GM18867 (cell line): Measurements from ENCODE around the gene VPS4A.
"Not testable (repeated sequence)": the region's sequence is repeated elsewhere in the genome, so short reads cannot be mapped to it uniquely, and the experiment has no call there.

ENCODE experiments used
- ATAC-seq: cut with Tn5 transposase; IDR thresholded peaks from one replicate; pipeline ENCODE4 v1.9.1; 2021; ENCODE audit warnings: mild to moderate bottlenecking, moderate library complexity; ENCODE audit not compliant: unreplicated experiment

Gene VPS4A

DNA sequence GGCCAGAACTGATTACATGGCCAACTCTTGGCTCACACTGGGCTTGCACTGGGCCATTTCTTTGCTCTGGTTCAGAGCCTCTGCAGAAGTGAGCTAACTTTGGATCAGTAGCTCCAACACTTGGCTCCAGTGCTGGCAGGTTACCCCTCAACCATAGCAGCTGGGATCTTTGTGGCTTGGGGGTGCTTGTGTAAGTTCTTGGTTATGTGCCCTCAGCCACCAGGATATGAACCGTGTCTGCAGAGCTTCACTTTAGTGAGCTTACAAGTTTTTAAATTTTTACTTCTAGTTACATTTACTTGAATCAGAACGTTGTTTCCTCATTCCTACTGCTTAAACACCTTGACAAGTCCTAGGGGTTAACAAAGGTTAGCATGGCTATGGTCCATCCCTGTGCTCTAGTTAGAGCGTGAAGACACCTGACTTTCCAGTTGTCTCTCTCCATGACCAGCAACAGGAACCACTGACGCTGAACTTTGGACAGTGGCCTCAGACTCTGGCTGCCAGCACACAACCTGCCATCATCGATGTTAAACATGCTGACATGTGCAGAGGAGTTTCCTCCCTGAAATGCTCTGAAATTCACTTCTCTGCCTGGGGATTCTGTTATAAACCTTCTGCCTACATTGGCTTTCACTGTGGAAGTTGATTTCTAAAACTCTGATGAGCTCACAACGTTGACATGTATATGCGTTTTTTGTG, 15.2 kb downstream of the VPS4A start:
- no peak for ATAC-seq

DNA sequence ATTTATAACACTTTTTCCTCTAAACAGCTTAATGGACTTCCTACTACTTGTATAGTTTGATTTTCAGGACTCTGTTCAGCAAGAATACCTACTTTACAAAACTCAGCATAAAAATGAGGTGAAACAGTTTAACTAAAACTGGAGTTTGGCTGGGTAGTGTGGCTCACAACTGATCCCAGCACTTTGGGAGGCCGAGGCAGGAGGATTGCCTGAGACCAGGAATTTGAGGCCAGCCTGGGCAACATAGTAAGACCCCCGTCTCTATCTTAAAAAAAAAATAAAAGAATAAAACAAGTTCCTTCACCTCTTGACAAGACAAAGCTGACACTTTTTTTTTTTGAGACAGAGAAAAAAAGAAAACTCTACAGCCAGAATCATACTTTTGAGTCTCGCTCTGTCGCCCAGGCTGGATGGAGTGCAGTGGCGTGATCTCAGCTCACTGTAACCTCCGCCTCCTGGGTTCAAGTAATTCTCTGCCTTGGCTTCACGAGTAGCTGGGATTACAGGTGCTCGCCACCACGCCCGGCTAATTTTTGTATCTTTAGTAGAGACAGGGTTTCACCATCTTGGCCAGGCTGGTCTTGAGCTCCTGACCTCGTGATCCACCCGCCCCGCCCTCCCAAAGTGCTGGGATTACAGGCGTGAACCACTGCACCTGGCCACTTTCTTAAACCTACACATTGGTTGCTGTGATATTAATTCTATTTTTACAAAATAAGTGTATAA, 16.6 kb downstream of the VPS4A start:
- ATAC-seq: no peak

DNA sequence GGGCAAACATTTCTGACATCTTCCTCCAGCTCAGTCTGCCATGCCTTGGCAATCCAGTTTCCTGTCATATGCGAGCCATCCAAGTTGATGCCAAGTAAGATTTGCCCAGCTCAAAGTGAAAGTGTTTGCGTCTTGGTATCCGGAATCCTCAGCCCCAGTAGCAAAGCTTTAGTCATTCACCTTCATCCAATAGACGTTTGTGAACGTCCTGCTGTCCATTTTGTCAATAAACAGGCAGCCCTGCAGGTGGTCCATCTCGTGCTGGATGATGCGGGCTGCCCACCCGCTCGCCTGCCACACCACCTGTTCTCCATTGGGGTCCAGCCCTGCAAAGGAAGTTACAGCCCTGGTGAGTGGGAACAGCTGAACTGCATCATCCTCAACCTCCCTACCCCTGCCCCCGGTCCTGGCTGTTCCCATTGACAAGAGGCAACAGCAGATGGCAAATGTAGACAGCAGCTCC, 17.7 kb downstream of the VPS4A start:
- ATAC-seq: no peak

DNA sequence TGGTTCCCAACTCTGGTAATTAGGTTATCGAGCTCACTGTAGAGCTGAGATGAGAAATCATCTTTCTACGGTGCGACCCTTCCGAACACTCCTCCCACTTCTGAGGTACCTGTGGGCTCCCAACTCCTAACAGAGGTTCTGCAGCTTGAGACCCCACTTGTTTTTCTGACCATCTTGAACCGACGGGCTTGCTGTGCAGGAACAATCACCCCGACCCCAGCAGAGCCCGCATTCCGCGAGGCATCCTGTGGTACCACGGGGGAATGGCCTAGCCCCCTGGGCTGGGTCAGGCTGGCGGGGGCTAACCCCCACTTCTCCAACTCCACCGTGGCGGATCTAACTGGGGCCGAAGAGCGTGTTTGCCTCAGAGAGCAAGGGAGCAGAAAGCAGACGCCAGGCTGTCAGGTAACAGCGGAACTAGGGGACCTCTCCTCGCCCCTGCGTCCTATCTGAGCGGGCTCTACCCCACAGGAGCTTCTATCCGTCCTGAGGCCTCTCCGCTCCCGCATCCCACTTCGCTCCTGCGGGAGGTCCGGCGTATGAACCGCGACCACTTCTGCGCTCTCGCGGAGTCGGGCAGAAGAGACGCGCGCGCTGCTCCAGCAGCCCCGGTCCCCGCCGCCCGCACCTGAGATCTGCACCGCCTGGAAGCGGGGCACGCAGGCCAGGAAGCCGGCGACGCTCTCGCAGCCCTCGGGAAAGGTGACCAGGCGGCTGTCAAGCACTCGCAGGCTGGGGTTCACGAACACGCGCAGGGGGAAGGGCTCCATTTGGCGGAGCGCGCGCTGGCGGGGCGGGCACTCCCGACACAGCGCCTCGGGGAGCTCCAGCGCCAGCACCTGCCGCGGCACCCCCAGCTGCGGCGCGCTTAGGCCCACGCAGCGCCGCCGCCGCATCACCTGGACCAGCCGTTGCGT, 18.5 kb downstream of the VPS4A start:
- ATAC-seq: peak; percentile 33

DNA sequence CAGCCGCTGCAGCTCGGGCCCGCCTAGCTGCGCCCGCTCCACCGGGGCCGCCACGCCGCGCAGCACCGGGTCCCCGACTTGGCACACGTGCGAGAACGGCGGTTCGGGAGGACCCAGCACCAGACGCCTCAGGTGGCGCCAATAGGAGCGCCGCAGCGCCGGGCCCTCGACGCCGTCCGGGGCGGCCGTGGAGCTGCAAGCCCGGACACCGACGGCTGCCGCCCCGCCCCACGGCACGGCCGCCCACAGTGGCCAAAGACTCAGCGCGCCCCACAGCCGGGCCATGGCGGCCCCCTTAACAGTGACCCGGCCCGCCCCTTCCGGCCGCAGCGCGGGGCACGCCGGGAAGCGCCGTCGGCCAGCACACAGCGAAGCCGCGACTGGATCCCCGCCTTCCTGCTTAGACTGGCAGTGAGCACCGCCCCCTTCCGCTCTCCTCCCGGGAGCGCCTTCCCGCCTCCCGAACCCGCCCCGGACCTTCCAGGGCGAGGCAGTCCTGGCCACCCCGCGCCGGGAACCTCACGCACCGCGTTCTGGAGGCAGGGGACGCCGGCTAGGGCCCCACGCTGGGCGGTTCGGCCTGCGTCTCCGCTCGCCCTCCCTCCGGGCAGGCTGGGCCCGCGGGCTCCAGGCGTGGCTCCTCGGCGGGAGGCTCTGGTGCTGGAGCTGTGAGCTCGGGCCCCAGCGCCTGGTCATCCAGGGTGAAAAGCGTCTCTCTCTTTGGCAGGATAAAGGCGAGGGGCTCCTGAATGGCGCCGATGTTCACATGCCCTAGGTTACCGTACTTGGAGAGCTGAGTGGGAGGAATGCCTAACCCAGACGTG, 19.3 kb downstream of the VPS4A start, which contains the start of gene PDF:
Gene PDF, minus strand, starts transcription at position 303 of the 824 bp plus-strand sequence. Its CDS starts 18 bp downstream, at position 285.
- ATAC-seq: peak; percentile 90

DNA sequence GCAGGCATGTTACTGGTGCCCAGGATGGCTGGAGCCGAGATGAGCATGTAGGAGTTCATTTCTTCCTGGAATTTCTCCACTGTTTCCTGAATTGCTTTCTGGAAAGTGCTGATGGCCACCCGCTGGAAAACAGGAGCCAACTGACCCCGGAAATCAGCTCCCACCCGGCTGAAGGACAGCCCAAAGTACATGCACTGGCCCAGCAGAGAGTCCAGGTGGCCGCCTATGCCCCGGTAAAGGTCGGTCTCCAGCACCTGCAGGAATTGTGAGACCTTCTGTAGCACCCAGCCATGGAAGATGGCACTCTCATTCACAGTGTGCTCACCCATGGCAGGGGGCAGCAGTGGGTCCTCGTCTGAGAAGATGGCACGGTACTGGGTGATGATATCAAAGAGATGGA, 23.5 kb downstream of the VPS4A start:
- no peak for ATAC-seq

DNA sequence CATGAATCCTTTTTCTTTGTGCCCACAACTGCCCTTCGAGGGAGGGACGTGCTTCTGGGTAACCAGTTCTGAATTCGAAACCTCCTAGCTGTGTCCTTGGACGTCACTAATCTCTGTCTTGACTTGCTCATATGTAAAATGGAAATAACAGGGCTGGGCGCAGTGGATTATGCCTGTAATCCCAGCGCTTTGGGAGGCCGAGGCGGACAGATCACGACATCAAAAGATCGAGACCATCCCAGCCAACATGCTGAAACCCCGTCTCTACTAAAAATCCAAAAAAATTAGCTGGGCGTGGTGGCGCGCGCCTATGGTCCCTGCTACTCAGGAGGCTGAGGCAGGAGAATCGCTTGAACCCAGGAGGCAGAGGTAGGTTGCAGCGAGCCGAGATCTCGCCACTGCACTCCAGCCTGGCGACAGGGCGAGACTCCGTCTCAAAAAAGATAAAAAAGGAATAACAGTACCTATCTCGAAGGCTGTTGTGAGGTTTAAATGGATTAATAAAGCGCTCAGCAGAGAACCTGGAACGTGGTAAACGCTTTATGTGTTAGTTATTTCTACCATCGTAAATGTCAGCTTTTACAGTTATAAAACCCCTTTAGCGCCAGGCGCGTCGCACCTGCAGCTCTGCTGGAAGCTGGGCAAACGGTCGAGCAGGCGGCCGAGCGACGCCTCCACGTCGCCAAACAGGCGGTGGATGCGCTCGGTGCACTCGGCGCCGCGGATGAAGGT, 27.6 kb downstream of the VPS4A start:
- ATAC-seq: no peak

DNA sequence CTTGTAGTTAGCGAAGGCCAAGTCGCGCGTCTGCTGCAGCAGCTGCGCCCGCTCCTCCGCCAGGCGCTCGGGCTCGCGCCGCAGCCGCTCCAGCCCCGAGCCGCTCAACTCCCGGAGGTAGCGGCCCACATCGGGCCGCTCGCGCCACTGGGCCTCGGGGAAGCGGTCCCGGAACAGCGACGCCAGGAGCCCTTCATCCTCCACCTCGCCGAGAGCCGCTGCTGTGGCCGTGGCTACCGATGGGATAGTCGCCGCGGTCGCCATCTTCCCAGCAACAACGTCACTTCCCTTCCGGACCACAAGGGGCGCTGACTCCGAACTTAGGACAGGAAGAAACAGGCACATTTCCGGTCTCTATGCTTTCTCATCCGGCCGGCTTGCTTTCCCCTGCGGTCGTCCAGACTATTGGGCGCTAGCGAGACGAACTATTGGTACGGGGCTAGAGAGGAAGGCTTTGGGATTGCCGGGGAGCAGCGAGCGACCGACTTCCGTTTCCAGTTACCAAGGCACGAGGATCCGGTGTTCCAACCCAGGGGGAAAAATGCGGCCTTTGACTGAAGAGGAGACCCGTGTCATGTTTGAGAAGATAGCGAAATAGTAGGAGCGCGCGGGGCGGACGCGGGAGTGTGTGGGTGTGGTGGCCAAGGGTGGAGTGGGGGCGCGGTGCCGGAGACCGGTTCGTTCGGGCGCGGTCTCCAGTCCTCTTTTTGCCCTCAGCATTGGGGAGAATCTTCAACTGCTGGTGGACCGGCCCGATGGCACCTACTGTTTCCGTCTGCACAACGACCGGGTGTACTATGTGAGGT, 28.3 kb downstream of the VPS4A start, which contains the start of the genes COG8 and NIP7:
Gene COG8, minus strand, starts transcription at position 276 of the 806 bp plus-strand sequence. Its CDS starts 12 bp downstream, at position 264.
Gene NIP7, plus strand, starts transcription at position 484 of the 806 bp plus-strand sequence. Its CDS starts 58 bp downstream, at position 542.
- peak; percentile 89 for ATAC-seq

- ATAC-seq: no peak
These were observed 29.0 kb downstream of the VPS4A start for GRCh38 chr16:69340095-69340644.

DNA sequence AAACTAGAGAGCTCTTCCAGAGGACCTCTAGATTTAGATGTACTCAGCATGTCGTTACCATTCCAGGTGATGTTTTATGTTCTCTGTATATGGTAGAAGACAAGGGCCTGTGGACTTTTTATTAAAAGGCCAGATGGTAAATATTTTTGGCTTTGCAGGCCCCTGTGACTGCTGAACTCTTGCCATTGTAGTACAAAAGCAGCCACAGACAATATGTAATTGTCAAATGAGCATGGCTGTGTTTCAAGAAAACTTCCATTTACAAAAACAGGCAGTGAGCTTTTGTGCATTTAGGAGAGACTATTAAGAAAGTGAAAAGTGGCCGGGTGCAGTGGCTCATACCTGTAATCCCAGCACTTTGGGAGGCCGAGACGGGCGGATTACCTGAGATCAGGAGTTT, 33.0 kb downstream of the VPS4A start:
- no peak for ATAC-seq

DNA sequence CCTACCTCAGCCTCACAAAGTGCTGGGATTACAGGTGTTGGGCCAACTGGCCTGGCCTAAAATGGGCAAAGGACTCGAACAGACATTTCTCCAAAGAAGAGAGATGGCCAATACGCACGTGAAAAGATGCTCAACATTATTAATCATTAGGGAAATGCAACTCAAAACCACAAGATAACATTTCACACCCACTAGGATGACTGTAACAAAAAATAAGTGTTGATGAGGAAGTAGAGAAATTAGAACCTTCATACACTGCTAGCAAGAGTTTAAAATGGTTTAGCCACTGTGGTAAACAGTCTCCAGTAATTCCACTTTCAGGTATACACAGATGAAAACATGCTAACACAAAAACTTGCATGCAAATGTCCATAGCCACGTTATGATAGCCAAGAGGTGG, 34.8 kb downstream of the VPS4A start:
- ATAC-seq: peak; percentile 49

DNA sequence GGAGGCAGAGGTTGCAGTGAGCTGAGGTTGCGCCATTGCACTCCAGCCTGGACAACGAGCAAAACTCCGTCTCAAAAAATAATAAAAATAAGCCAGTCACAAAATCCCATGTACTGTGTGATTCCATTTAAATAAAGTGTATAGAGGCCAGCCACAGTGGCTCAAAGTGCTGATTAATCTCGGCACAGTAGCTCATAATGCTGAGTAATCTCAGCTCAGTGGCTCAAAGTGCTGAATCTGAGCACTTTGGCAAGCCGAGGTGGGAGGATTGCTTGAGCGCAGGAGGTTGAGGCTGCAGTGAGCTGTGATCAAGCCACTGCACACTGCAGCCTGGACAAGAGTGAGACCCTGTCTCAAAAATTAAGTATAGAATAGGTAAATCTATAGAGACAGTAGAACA, 35.5 kb downstream of the VPS4A start:
- no peak for ATAC-seq

DNA sequence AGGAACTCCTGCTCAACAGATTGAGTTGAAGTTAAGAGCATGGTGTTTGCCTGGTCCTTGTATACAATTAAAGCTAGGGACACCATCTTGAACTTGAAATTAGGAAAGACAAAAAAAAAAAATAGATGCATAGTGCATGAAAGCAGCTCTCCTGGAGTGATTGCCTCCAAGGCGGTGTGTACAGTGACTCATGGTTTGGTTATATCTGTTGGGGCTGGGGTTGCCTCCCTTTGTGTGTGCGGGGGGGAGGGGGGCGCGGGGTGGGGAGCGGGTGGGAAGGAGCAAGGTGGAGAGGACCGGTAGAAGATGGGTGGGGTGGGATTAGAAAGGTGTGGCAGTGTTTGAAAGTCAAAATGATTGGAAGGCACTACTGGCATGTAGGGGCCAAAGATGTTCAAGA, 37.1 kb downstream of the VPS4A start:
- no peak for ATAC-seq

DNA sequence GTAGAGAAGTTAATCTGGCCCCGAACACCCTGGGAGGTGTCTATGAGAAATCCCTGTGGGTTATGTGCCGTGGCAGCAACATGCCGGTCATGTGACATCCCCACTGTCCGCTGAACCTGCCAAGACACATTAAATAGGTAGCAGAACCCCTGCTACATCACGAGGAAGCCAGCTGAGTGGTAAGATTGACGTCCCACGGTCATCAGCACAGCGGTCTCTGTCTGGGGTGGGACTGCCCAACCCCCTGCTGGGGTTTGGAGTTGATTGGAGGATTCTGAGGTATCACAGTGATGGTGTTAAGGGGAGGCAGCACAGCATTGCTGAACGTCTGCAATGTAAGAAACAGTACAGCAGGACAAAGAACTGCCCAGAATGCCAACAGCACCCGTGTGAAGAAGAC, 38.4 kb downstream of the VPS4A start:
- ATAC-seq: no peak

- ATAC-seq: no peak
These were observed 39.5 kb downstream of the VPS4A start for GRCh38 chr16:69350536-69351133.

DNA sequence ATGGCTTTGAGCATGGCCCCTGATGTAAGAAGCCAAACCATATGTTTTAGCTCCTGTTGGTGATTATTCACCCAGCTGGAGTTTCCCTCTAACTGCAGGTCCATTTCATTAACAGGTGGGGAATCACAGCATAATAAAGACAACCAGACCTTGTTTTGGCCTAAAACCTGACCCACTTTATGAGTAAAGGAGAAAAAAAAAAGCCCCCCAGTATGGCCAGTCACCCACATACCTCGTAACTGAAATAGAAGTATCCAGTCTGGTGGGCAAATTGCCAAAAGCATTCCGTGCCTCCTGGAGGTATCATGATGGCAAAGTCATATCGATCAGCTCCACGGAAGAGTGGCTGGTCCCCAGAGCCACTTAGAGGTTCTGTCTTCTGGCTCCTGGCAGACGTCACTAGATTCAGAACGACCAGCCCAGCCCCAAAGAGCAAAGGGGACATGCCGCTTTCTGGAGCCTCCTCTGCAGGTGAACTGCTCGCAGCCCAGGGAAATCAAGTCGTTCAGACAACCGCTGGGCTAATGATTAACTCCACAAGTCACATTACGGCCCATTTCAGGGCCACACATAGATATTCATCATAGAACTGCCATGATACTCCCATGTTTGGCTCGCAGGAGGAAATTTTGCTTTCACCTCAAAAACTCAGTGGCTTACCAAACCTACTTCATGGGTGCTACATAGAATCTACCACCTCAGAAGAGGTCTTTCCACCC, 40.3 kb downstream of the VPS4A start, which contains the start of gene TMED6:
Gene TMED6, minus strand, starts transcription at position 478 of the 719 bp plus-strand sequence. Its CDS starts 33 bp downstream, at position 445.
- no peak for ATAC-seq

DNA sequence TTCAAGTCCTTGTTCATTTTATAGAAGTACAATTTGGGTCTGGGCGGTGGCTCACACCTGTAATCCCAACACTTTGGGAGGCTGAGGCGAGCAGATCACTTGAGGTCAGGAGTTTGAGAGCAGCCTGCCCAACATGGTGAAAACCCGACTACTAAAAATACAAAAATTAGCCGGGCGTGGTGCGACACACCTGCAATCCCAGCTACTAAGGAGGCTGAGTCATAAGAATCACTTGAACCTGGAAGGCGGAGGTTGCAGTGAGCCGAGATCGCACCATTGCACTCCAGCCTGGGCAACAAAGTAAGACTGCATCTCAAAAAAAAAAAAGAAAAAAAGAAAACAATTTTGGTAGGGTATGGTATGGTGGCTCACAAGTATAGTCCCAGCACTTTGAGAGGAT, 48.9 kb downstream of the VPS4A start:
- ATAC-seq: not testable (repeated sequence)
